AG04449 (cell line): ENCODE data around the gene TNRC18.
"Not testable (repeated sequence)": the region's sequence is repeated elsewhere in the genome, so short reads cannot be mapped to it uniquely, and the experiment has no call there.

ENCODE experiments used
- CTCF ChIA-PET: fragments of 350-600 bp; formaldehyde crosslinking; extraction: SDS; loops from one replicate; lab custom pipeline; 2021; ENCODE audit warnings: antibody characterized with exemption; lab: Yijun Ruan, JAX
- POLR2A ChIA-PET: fragments of 400-600, 350-600 bp; formaldehyde crosslinking; extraction: SDS; loops from one replicate; lab custom pipeline; 2020; ENCODE audit warnings: antibody characterized with exemption, inconsistent platforms; lab: Yijun Ruan, JAX
- DNase-seq: peaks from one replicate; pipeline ENCODE4 v3.0.0-alpha.2; 2010; ENCODE audit warnings: low read depth, low spot score
- H3K4me3 ChIP-seq: 2 replicates; pipeline ENCODE4 v1.5.1; 2011; ENCODE audit warnings: low read depth, mild to moderate bottlenecking, control low read depth, low read length
- TF ChIP-seq, protein P1 (sequence below): IDR thresholded peaks from one replicate; pipeline ENCODE4 v1.5.1; 2011; ENCODE audit warnings: mild to moderate bottlenecking, moderate library complexity, low read length, control low read depth, inconsistent platforms; ENCODE audit not compliant: insufficient read depth; ENCODE audit errors: missing control alignments

The TNRC18 gene

DNA sequence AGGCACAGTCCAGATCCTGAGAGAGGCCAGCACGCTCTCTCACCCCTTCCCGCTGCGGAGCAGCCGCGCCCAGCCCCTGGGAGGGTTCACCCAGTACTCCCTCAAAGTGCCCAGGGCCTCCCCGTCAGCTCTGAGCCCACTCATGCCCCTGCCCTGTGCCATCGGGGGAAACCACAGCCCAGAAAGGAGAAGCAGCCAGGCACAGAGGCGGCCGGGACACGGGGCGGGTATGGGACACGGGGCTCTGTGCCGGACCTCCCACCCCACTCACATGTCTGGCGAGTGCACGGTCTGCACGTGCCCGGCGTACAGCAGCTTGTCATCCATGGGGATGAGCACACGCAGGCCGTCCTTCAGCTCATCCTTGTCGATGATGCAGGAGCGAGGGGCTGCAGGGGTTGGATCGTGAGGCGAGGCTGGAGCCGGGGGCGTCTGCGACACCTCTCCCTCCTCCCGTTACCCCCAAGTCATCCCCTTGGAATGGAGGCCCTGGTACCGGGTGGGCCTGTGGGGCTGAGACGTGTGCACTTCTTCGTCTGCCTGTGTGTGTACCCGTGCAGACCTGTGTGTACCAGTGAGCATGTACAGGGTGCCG is 102.7 kb downstream of the TNRC18 start:
- POLR2A ChIA-PET: no interaction called here
- CTCF ChIA-PET: no interaction called here
- DNase-seq: no peak
- no peak overlapping the region for H3K4me3 ChIP-seq
- TF ChIP-seq, protein P1, sequence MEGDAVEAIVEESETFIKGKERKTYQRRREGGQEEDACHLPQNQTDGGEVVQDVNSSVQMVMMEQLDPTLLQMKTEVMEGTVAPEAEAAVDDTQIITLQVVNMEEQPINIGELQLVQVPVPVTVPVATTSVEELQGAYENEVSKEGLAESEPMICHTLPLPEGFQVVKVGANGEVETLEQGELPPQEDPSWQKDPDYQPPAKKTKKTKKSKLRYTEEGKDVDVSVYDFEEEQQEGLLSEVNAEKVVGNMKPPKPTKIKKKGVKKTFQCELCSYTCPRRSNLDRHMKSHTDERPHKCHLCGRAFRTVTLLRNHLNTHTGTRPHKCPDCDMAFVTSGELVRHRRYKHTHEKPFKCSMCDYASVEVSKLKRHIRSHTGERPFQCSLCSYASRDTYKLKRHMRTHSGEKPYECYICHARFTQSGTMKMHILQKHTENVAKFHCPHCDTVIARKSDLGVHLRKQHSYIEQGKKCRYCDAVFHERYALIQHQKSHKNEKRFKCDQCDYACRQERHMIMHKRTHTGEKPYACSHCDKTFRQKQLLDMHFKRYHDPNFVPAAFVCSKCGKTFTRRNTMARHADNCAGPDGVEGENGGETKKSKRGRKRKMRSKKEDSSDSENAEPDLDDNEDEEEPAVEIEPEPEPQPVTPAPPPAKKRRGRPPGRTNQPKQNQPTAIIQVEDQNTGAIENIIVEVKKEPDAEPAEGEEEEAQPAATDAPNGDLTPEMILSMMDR: no peak

DNA sequence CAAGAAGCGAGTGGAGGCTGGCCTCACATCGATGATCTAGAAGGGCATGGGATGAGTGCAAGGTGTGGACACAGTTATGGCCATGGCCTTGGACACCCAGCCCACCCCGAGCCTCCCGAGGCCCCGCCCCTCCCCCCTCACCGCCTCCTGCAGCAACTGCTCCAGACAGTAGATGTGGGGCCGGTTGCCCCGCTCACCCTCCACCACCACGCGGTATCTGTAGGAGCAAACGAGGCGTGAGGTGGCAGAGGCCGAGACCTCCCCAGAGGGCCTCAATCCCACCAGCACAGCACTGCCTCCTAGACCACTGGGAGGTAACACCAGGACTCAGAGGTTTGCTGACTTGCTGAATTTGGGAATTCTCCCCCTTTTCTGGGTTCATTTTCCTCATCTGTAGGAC is 103.2 kb downstream of the TNRC18 start:
- CTCF ChIA-PET: no interaction called here
- no peak overlapping the region for H3K4me3 ChIP-seq
- POLR2A ChIA-PET: no interaction called here
- no peak for DNase-seq
- TF ChIP-seq, protein P1: no peak

DNA sequence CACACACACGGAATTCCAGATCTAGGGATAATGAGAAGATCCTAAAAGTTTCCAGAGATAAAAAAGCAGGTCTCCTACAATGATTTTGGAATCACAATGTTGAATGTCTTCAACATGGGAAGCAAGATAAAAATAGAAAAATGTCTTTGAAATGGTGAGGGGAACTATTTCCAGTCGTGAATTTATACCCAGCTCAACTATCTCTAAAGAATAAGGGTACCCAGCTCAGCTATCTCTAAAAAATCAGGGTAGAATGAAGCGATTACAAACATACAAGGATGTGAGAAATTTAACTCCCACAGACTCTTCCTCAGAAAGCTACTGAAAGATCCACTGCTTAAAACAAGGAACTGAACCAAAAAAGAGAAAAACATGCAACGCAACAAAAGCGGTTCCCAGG is 105.0 kb downstream of the TNRC18 start:
- CTCF ChIA-PET: interaction anchor here (1.1 kb wide), 1 partner anchor 12 kb away, joined by 3 read pairs; no protein-coding TSS in a partner anchor
- DNase-seq, POLR2A ChIA-PET, H3K4me3 ChIP-seq: not testable (repeated sequence)

DNA sequence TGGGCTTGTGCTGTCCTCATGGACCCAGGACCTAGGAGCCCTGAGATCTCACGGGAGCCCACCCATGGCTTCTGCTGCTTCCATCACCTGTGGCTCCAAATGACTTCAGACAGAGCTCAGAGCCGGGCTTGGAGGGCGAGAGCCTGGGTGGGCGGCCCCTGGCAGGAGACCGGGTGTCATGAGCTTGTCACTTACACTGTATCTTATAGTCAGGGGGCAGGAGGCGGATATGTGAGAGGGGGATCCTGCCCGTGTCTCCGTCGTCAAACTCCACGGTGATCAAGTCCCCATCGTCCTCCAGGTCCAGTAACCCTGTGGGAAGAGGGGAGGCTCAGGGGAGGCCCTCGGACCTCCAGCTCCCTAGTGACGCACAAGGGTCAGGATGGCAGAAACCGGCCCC is 107.9 kb downstream of the TNRC18 start:
- ChIA-PET POLR2A (no interaction called here), CTCF (no interaction called here)
- no peak for DNase-seq
- TF ChIP-seq, protein P1: no peak
- no peak overlapping the region for H3K4me3 ChIP-seq

DNA sequence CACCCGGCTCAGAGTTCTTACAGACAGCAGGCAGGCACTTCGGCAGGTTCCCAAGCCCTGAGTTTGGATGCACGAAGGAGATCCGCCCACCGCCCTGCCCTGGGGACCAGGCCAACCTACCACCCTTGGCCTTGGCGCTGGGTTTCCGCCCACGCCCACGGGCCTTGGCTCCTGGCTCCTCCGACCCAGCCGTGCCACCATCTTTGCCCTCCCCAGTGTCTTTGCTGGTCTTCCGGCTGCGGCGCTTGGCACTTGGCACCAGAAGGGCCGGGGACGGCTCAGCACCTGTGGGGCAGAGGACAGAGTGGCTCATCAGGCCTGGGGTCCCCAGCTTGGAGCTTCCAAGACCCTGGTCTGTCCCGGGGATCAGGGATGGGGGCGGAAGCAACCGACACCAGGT is 108.8 kb downstream of the TNRC18 start:
- CTCF ChIA-PET: no interaction called here

DNA sequence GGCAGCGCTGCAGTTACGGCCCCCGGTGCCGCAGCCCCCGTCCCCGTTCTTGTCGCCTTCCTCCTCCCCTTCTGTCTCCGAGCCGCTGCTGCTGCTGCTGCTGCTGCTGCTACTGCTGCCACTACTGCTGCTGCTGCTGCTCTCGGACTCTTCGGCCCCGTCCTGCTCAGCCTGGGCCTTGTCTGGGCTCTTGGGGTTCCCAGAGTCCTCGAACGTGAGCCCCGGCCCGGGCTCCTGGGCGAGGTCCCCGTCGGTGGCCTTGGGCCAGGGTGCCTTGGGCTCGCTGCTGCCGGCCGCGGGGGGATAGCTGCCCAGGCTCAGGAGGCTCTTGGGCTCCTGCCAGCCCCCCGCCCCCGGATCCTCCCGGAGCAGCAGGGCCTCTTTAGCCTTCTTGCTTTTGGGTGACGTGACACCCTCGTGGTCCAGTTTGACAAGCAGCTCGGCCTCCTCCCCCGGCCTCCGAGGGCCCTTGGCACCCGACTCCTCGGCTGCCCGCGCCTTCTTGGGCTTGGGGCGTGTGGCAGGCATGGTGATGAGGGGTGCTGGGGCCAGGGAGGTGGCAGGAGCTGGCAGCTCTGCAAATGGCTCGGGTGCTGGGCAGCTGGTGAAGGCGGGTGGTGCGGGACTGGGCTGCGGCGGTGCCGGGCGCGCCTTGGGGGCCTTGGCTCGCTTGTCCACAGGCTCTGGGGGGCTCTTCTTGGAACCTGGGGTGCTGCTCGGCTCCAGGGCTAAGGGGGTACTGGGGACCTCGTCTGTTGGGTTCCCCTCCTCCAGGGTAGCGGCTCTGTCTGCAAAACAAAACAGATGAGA is 110.4 kb downstream of the TNRC18 start:
- CTCF ChIA-PET, H3K4me3 ChIP-seq, DNase-seq, POLR2A ChIA-PET: not testable (repeated sequence)

More for the DNA sequence above, 108.8 kb downstream of the TNRC18 start:
- DNase-seq: no peak
- H3K4me3 ChIP-seq: no peak overlapping the region
- POLR2A ChIA-PET: no interaction called here
- TF ChIP-seq, protein P1: no peak

DNA sequence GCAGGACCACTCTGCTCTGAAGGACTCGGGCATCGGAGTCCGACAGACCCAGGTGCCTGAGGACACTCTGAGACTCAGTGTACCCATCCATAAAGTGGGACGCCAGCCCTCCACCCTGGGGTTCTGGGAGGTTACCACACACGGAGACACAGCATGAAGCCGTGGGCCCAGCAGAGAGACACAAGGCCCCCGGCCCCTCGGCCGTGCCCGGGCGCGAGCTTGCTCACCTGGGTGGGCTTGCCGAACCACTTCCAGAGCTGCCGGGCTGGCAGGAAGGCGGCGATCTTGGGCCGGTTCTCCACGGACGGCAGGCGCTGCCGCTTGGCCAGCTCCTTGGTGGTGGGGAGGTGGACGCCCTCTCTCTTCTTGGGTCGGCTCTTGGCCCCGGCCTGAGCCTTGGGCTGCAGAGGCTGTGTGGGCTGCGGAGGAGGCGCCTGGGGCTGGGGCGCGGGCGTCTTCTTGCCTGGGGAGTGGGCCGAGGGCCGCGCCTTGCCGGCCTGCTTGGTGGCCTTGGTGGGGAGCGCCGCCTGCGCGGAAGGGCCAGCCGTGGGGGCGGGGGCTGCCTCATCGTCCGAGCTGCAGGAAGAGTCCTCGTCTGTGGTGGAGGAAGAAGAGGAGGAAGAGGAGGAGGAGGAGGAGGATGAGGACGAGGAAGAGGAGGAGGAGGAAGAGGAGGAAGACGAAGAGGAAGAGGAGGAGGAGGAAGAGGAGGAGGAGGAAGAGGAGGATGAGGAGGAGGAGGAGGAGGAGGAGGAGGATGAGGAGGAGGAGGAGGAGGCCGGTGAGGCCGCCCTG is 111.2 kb downstream of the TNRC18 start:
- POLR2A ChIA-PET, H3K4me3 ChIP-seq, DNase-seq, CTCF ChIA-PET: not testable (repeated sequence)
